ENCODE results near the gene HECTD4.
"Not testable (repeated sequence)": the region's sequence is repeated elsewhere in the genome, so short reads cannot be mapped to it uniquely, and the experiment has no call there.

The HECTD4 gene

DNA sequence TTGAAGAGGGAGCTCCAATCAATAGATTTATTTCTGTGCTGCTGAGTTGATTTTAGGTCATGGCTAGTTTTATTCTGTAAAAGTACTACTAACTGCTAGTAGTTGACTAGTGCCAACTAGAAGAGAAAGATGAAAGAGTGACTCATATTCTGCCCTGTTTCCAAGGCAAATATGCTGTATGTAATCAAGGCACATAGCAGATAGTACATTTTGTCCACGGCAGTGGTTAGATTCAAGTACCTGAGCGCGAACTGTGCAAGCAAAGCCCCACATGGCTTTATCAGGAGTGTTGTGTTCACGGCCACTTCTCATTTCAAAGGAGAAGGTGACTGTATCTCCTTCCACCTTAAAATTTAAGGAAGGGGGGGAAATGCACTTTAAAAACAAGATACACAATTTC, 130.0 kb downstream of the HECTD4 start:
- no peak for DNase-seq (ENCODE audit: extremely low read depth, low read depth)
- TF ChIP-seq CTCF (IDR thresholded peaks at IDR 0.05; ENCODE audit: low read depth, low read length, missing control alignments), result no peak
- H3K4me3 ChIP-seq (replicated peaks; ENCODE audit: low read depth, low read length), result no peak overlapping the region

- H3K4me3 ChIP-seq (replicated peaks; ENCODE audit: low read depth, low read length); DNase-seq (ENCODE audit: extremely low read depth, low read depth): not testable (repeated sequence)
These were observed 137.3 kb downstream of the HECTD4 start for GRCh38 chr12:112244902-112245301.

GRCh38 chr12:112243255-112244110, 138.7 kb downstream of the HECTD4 start:
- DNase-seq (ENCODE audit: extremely low read depth, low read depth), result no peak
- no peak for TF ChIP-seq CTCF (IDR thresholded peaks at IDR 0.05; ENCODE audit: low read depth, low read length, missing control alignments)
- H3K4me3 ChIP-seq (replicated peaks; ENCODE audit: low read depth, low read length), result no peak overlapping the region

- TF ChIP-seq CTCF (IDR thresholded peaks at IDR 0.05; ENCODE audit: low read depth, low read length, missing control alignments), result no peak
- no peak for DNase-seq (ENCODE audit: extremely low read depth, low read depth)
- H3K4me3 ChIP-seq (replicated peaks; ENCODE audit: low read depth, low read length), result no peak overlapping the region
These were observed 141.1 kb downstream of the HECTD4 start for GRCh38 chr12:112241176-112241575.

DNA sequence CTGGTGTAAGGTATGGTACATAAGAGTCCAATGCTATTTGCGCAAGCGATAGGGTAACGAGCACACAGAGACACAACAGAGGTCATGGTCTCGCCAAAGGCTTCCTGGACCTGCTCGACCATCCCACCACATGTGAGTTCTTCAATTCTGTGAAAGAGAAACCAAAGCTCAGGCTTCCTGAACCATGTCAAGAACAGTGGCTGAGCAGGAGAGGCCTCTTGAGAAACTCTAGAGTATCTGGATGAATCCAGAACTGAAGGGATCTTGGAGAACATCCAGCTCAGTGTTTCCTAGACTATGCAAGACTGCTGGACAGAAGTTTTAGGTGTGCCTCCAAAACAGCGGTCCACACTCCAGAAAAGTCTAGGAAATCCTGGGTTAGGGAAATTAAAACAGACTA, 142.3 kb downstream of the HECTD4 start:
- no peak for TF ChIP-seq CTCF (IDR thresholded peaks at IDR 0.05; ENCODE audit: low read depth, low read length, missing control alignments)
- no peak for DNase-seq (ENCODE audit: extremely low read depth, low read depth)
- no peak overlapping the region for H3K4me3 ChIP-seq (replicated peaks; ENCODE audit: low read depth, low read length)

- TF ChIP-seq CTCF (IDR thresholded peaks at IDR 0.05; ENCODE audit: low read depth, low read length, missing control alignments), result no peak
- no peak for DNase-seq (ENCODE audit: extremely low read depth, low read depth)
- H3K4me3 ChIP-seq (replicated peaks; ENCODE audit: low read depth, low read length), result no peak overlapping the region
These were observed 143.2 kb downstream of the HECTD4 start for GRCh38 chr12:112239020-112239419.

- H3K4me3 ChIP-seq (replicated peaks; ENCODE audit: low read depth, low read length), result no peak overlapping the region
- no peak for DNase-seq (ENCODE audit: extremely low read depth, low read depth)
- TF ChIP-seq CTCF (IDR thresholded peaks at IDR 0.05; ENCODE audit: low read depth, low read length, missing control alignments), result no peak
These were observed 143.8 kb downstream of the HECTD4 start for GRCh38 chr12:112238441-112238840.

Measured in HFF-Myc (cell line).